Heart left ventricle (tissue), 16 donors: ENCODE results near the gene SLC17A7. TPM values are rescaled to one million over a fixed set of nuclear protein-coding genes. Genes with fewer than 3 reads are reported as not detected.

ENCODE experiments used
- ATAC-seq, 4 donors: fragments of 200-7000 bp; cut with Tn5 transposase; one replicate each; pipeline ENCODE4 v1.9.1; 2020 to 2022; ENCODE audit warnings: moderate library complexity in 4 of 4, mild to moderate bottlenecking in 3 of 4, moderate number of reproducible peaks in 1 of 4
- DNase-seq, 5 donors: peaks; one replicate each; pipeline ENCODE4 v3.0.0-alpha.2; 2020
- H3K27ac ChIP-seq, 12 donors: fragments of 200-600 bp; sonication (generic) in 4 of 12; one replicate each; pipeline versions ENCODE4 v1.5.0 to v1.8.0; 2016 to 2022; ENCODE audit warnings: mild to moderate bottlenecking in 2 of 12
- H3K27me3 ChIP-seq, 9 donors: fragments of 200-600 bp; sonication (generic) in 2 of 9; one replicate each; pipeline versions ENCODE4 v1.5.1 to v1.8.0; 2016 to 2022; ENCODE audit warnings: mild to moderate bottlenecking in 3 of 9
- H3K36me3 ChIP-seq, 9 donors: fragments of 200-600 bp; sonication (generic) in 2 of 9; one replicate each; pipeline versions ENCODE4 v1.5.0 to v1.8.0; 2018 to 2022; ENCODE audit warnings: mild to moderate bottlenecking in 2 of 9
- H3K4me1 ChIP-seq, 12 donors: fragments of 200-600 bp; sonication (generic) in 4 of 12; one replicate each; pipeline versions ENCODE4 v1.5.0 to v1.8.0; 2016 to 2022; ENCODE audit warnings: mild to moderate bottlenecking in 3 of 12
- H3K4me3 ChIP-seq, 12 donors: fragments of 200-600 bp; sonication (generic) in 4 of 12; one replicate each; pipeline versions ENCODE4 v1.5.0 to v1.8.0; 2017 to 2022; ENCODE audit warnings: mild to moderate bottlenecking in 9 of 12, moderate library complexity in 4 of 12
- H3K9me3 ChIP-seq, 12 donors: fragments of 200-600 bp; sonication (generic) in 4 of 12; one replicate each; pipeline versions ENCODE4 v1.5.0 to v1.8.0; 2016 to 2022; ENCODE audit warnings: mild to moderate bottlenecking in 1 of 12
- POLR2A ChIP-seq, 2 donors: fragments of 450-650 bp; IDR thresholded peaks; one replicate each; pipeline ENCODE4 v1.6.1; 2017; ENCODE audit warnings: antibody characterized with exemption in 2 of 2, mild to moderate bottlenecking in 2 of 2, moderate library complexity in 2 of 2
- whole genome bisulfite sequencing, 4 donors: extraction: QIAGEN DNeasy Blood & Tissue Kit in 2 of 4; methylation state at CpG; one replicate each; pipeline versions ENCODE4 v1.1.5 to v1.1.7; 2013 to 2018; 5-methylcytosine and 5-hydroxymethylcytosine counted together
- intact Hi-C, 10 donors: fragments of 100-400 bp; cut with DNase I; formaldehyde crosslinking; loops; one replicate each; pipeline versions ENCODE4 v1.11.1 to v1.14.2; 2022
- polyA plus RNA-seq, 2 donors: library from polyadenylated mRNA; stranded (reverse); fragments of 200-250 nt; gene quantifications; one replicate each; pipeline ENCODE4 v1.2.3, GENCODE V29; 2013
- total RNA-seq, 9 donors: library from RNA; depleted of rRNA in 2 of 9; stranded (reverse); fragments of >200 nt in 2 of 9; fragmentation: NEBNext Ultra II Directional in 3 of 9; extraction: Animal tissue kit (Norgen Biotek cat#: 25700) in 3 of 9; gene quantifications; one replicate each; pipeline versions ENCODE4 v1.1.0 to v1.2.4, GENCODE V29; 2016 to 2023
- TF ChIP-seq, protein P1 (sequence below), 12 donors: fragments of 200-600 bp; sonication (generic) in 4 of 12; IDR thresholded peaks; one replicate each; pipeline versions ENCODE4 v1.5.0 to v1.8.0; 2018 to 2022; ENCODE audit warnings: antibody characterized with exemption in 12 of 12, mild to moderate bottlenecking in 5 of 12
- donor health status: ischemic (EF 13 %, LVEDD 7.1; RV severe dilation, severe dysfunction).
- donor health status: healthy with polysubstance abuse.
- donor health status: DM: no; HTN: yes; CAD: no.
- donor health status: DM: no; HTN: no; CAD: no.
- donor health status: ischemic (EF 25% LVEDD 6.9; RV normal size, moderate dysfunction).
- donor health status: ischemic (EF 25% LVEDD 5.7; RV mildly dilated, moderate dysfunction).
- donor health status: healthy.
- donor health status: DM: yes; HTN: yes; CAD: no.
- donor health status: ischemic (EF 35%, LVEDD 5.7; RV mildly dilated, moderate dysfunction).
- donor health status: nonischemic (EF 11% LVEDD 7.7; RV severe dilation, severe dysfunction).
- donor health status: DM: yes; HTN: yes; CAD: no.
- donor health status: PGD.
- donor health status: ischemic (EF 29% LVEDD 5.4; RV normal size, mild dysfunction).
- donor health status: nonischemic (EF 23%, LVEDD 6.1; RV moderate dilation, normal function).

SLC17A7 gene
- total and polyA plus RNA-seq, 11 donors: 0.46 to 1.6 (median 0.89) TPM

DNA sequence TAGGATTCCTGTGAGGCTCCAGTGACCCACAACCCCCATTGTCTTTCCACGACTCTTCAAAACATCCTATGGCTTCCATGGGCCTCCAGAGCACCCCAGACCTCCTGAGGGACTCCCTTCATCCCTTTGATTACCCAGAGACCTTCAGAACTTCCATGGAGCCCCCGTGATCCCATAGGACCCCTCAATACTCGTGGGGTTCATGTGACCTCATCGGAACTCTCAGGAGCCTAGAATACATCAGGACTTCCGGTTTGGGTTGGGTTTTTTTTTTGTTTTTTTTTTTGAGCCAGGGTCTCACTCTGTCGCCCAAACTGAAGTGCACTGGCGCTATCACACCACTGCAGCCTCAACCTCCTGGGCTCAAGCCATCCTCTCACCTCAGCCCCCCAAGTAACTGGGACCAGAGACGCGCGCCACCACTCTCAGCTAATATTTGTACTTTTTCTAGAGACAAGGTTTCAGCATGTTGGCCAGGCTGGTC is 12.5 kb upstream of the SLC17A7 start:
- Histone ChIP-seq H3K4me1 (peaks cover 0 to 43% (median 11%) of the 10 kb centered on the region in 12 donors), H3K36me3 (peaks cover 0 to 12% (median 3%) of the 10 kb centered on the region in 9 donors), H3K27ac (peak overlapping the region; percentile 86 to 99 (median 96)), H3K9me3 (no peaks in the 10 kb centered on the region), H3K27me3 (no peaks in the 10 kb centered on the region), H3K4me3 (peak overlapping the region; percentile 25 to 85 (median 70))
- no peak for DNase-seq
- WGBS, 4 donors: 37 to 45% (median 41%) methylated on average over 10 of the region's 10 CpGs
- no peak for ATAC-seq
- intact Hi-C loops: loop anchor here in 3 of 10 donors (1.0 to 5.0 kb wide), 5 partner anchors 15 to 423 kb away; partner anchors contain the start of genes AKT1S1 (in 1 of the 3), RPL13A (in 1 of the 3), RPS11 (in 1 of the 3) and RRAS (in 1 of the 3)
- TF ChIP-seq POLR2A (IDR thresholded peaks at IDR 0.05): no peak
- TF ChIP-seq, protein P1, sequence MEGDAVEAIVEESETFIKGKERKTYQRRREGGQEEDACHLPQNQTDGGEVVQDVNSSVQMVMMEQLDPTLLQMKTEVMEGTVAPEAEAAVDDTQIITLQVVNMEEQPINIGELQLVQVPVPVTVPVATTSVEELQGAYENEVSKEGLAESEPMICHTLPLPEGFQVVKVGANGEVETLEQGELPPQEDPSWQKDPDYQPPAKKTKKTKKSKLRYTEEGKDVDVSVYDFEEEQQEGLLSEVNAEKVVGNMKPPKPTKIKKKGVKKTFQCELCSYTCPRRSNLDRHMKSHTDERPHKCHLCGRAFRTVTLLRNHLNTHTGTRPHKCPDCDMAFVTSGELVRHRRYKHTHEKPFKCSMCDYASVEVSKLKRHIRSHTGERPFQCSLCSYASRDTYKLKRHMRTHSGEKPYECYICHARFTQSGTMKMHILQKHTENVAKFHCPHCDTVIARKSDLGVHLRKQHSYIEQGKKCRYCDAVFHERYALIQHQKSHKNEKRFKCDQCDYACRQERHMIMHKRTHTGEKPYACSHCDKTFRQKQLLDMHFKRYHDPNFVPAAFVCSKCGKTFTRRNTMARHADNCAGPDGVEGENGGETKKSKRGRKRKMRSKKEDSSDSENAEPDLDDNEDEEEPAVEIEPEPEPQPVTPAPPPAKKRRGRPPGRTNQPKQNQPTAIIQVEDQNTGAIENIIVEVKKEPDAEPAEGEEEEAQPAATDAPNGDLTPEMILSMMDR (IDR thresholded peaks at IDR 0.05): no peak

DNA sequence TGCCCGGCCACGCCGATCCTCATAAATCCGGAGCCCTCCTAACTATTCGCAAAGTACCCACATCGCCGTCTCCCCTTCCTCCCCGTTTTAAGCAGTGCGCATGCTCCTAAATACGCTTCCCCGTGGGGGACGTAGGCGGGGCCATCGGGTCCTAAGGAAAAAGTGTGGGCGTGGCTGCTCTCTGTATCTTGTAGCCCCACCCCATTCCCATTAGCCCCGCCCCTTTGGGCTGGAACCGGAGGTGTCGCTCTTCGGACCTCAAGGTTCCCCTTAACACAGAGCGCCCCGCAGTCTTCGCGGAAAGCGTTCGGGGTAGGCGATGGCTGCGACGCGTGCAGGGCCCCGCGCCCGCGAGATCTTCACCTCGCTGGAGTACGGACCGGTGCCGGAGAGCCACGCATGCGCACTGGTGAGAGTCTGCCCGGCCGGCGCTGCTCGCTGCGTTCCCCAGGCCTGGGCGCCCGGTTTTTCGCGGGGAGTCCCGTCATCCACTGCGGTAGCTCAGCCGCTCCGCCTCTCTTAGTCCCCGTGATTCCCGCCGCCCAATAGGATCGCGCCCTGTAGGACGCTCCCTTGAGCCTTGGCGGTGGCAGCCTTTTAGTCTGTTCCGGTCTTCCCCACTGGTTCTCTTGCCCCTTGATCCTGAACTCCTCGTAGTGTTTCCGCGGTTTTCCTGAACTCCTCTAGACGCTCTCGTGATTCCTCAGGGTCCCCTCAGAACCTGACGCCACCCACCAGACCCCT is 11.9 kb upstream of the SLC17A7 start, which contains the start of gene ALDH16A1:
Gene ALDH16A1, plus strand, starts transcription at position 213 of the 744 bp plus-strand sequence. Its CDS starts 107 bp downstream, at position 320.
- intact Hi-C loops: loop anchor here in 3 of 10 donors (1.0 to 5.0 kb wide), 5 partner anchors 16 to 424 kb away; partner anchors contain the start of genes AKT1S1 (in 1 of the 3), RPL13A (in 1 of the 3), RPS11 (in 1 of the 3) and RRAS (in 1 of the 3)
- ATAC-seq (peak; percentile 92 to 96 (median 94)), DNase-seq (peak; percentile 98 to 99 (median 99))
- Histone ChIP-seq H3K36me3 (peaks cover 0 to 18% (median 5%) of the 10 kb centered on the region in 9 donors), H3K27ac (peak within 1 kb of the TSS; percentile 86 to 99 (median 96)), H3K4me3 (peak within 1 kb of the TSS; percentile 25 to 88 (median 70)), H3K27me3 (no peaks in the 10 kb centered on the region), H3K9me3 (no peaks in the 10 kb centered on the region), H3K4me1 (peaks cover 0 to 43% (median 11%) of the 10 kb centered on the region in 12 donors)
- WGBS, 4 donors: 0% methylated on average over 46 to 66 of the region's 66 CpGs
- TF ChIP-seq, protein P1 (IDR thresholded peaks at IDR 0.05): peak in 1 of 12 donors; percentile 18
- peak in 1 of 2 donors; percentile 78 for TF ChIP-seq POLR2A (IDR thresholded peaks at IDR 0.05)

DNA sequence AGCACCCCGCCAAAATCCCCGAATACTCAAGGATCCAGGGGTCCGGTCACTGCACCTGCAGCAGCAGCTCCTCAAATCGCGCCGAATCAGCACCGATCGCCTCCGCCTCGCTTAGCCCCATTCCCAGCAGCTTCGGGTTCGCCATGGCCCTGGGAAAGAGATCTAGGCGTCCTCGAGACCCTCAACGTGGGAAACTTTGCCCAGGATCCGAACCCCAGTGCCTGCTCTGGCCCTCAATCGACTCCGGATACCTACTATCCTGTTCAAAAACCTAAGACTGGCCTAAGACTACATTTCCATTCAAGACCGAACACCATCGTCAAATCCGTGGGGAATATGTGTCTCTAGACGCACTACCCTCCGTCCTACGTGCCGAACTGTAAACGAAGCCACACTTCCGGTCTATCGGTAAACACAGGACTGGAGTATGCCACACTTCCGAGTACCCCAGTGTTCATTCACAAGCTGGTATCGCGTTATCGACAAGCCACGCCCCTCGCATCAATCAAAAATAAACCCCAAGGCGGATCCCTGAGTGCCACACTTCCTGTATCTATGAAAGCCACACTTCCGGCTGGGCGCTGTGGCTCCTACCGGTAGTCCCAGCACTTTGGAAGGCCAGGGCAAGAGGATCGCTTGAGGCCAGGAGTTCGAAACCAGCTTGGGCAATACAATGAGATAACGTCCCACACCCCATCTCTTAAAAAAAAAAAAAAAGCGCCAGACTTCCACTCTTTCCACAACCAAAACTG is 10.3 kb upstream of the SLC17A7 start, which contains the start of gene PIH1D1:
Gene PIH1D1, minus strand, starts transcription at position 385 of the 752 bp plus-strand sequence. Its CDS starts 240 bp downstream, at position 145.
- DNase-seq (peak; percentile 94 to 98 (median 97)), ATAC-seq (peak; percentile 73 to 85 (median 84))
- Histone ChIP-seq H3K9me3 (no peaks in the 10 kb centered on the region), H3K27ac (peak within 1 kb of the TSS; percentile 86 to 99 (median 96)), H3K36me3 (peaks cover 0 to 24% (median 7%) of the 10 kb centered on the region in 9 donors), H3K4me1 (peaks cover 0 to 32% (median 11%) of the 10 kb centered on the region in 12 donors), H3K27me3 (no peaks in the 10 kb centered on the region), H3K4me3 (peak within 1 kb of the TSS; percentile 25 to 88 (median 71))
- WGBS, 4 donors: 2 to 6% (median 4%) methylated on average over 32 to 42 of the region's 42 CpGs
- intact Hi-C loops: loop anchor here in 2 of 10 donors (1.0 to 5.0 kb wide), 5 partner anchors 8 to 425 kb away; partner anchors contain the start of genes AKT1S1 (in 1 of the 2), RPL13A (in 1 of the 2), RRAS (in 1 of the 2) and SCAF1 (in 1 of the 2)
- TF ChIP-seq, protein P1 (IDR thresholded peaks at IDR 0.05): peak in 6 of 12 donors; percentile 5 to 28 (median 24)
- TF ChIP-seq POLR2A (IDR thresholded peaks at IDR 0.05): peak in 1 of 2 donors; percentile 54
